K562 (cell line): ENCODE measurements around the gene CISD2. TPM values are rescaled to one million over a fixed set of nuclear protein-coding genes. Genes with fewer than 3 reads are reported as not detected.

Source experiments
- CXXC5 ChIP-seq: fragments of 250-450 bp; sonication (Bioruptor Pico); IDR thresholded peaks from 2 replicates; pipeline ENCODE4 v1.8.0; 2022; ENCODE audit warnings: inconsistent platforms, mild to moderate bottlenecking, moderate library complexity
- E2F4 ChIP-seq: sonication (generic); formaldehyde crosslinking; IDR thresholded peaks from 2 replicates; pipeline ENCODE4 v1.8.0; 2022; ENCODE audit warnings: mild to moderate bottlenecking, low read depth, missing genetic modification reagents
- EP300 ChIP-seq: IDR thresholded peaks from 2 replicates; pipeline ENCODE4 v1.6.1; 2012; ENCODE audit warnings: low read length, improper control_type of control experiment
- ETS2 ChIP-seq: IDR thresholded peaks from 2 replicates; pipeline ENCODE4 v1.6.1; 2016; ENCODE audit warnings: borderline replicate concordance, missing genetic modification characterization, mild to moderate bottlenecking, moderate library complexity, missing compliant biosample characterization; ENCODE audit not compliant: poor library complexity, severe bottlenecking
- HINFP ChIP-seq: fragments of 450-650 bp; conservative IDR thresholded peaks from 2 replicates; pipeline ENCODE4 v1.6.1; 2016; ENCODE audit warnings: missing genetic modification characterization, low read depth, mild to moderate bottlenecking, control low read depth, missing compliant biosample characterization
- HMGN3 ChIP-seq: IDR thresholded peaks from 2 replicates; pipeline ENCODE4 v1.6.1; 2011; ENCODE audit warnings: borderline replicate concordance, low read depth, mild to moderate bottlenecking, mixed read lengths, low read length; ENCODE audit not compliant: insufficient read length; ENCODE audit errors: extremely low read depth
- MAZ ChIP-seq, 2 experiments: fragments of 450-650 bp in 1 of 2; sonication (generic) in 1 of 2; formaldehyde crosslinking; IDR thresholded peaks in 1 of 2; conservative IDR thresholded peaks in 1 of 2; 2 replicates each; pipeline versions ENCODE4 v1.4.0 to v1.5.0; 2020; ENCODE audit warnings: mild to moderate bottlenecking in 1 of 2, missing genetic modification reagents in 1 of 2
- PRDM10 ChIP-seq: fragments of 450-650 bp; IDR thresholded peaks from 2 replicates; pipeline ENCODE4 v1.6.1; 2018; ENCODE audit not compliant: partially characterized antibody
- RBFOX2 ChIP-seq: fragments of 200-400 bp; formaldehyde crosslinking; IDR thresholded peaks from 2 replicates; pipeline ENCODE4 v1.6.1; 2017; ENCODE audit warnings: low read depth, mild to moderate bottlenecking, low read length, moderate library complexity
- SOX6 ChIP-seq: fragments of 450-650 bp; IDR thresholded peaks from 2 replicates; pipeline ENCODE4 v1.6.1; 2014; ENCODE audit warnings: mild to moderate bottlenecking
- TBP ChIP-seq: optimal IDR thresholded peaks from 2 replicates; pipeline ENCODE3; 2011; ENCODE audit warnings: low read depth, low read length, improper control_type of control experiment
- TGIF2 ChIP-seq: sonication (generic); formaldehyde crosslinking; IDR thresholded peaks from 2 replicates; pipeline ENCODE4 v1.8.1; 2022; ENCODE audit warnings: mild to moderate bottlenecking, missing genetic modification reagents, moderate library complexity
- ZFX ChIP-seq: sonication (generic); formaldehyde crosslinking; IDR thresholded peaks from 2 replicates; pipeline ENCODE4 v1.8.0; 2022; ENCODE audit warnings: mild to moderate bottlenecking, missing genetic modification reagents, moderate library complexity
- ZNF146 ChIP-seq: IDR thresholded peaks from one replicate; pipeline ENCODE4 v1.6.1; 2018; ENCODE audit warnings: missing compliant biosample characterization; ENCODE audit not compliant: unreplicated experiment
- ZNF165 ChIP-seq: fragments of 250-450 bp; sonication (Bioruptor Pico); IDR thresholded peaks from 2 replicates; pipeline ENCODE4 v1.4.0; 2020; ENCODE audit warnings: borderline replicate concordance
- ZNF518B ChIP-seq: fragments of 250-450 bp; sonication (Bioruptor Pico); IDR thresholded peaks from 2 replicates; pipeline ENCODE4 v1.5.0; 2021; ENCODE audit warnings: mild to moderate bottlenecking, moderate library complexity
- polyA plus RNA-seq, 8 experiments: library from polyadenylated mRNA; depleted of rRNA in 4 of 8; stranded (reverse) in 5 of 8; unstranded in 3 of 8; fragments of >200 nt; fragmentation: Nextera tagmentation in 2 of 8; fragmentation: Illumina TruSeq in 1 of 8; extraction: Ambion mirVana in 2 of 8; extraction: Trizol in 1 of 8; gene quantifications; 2 replicates each; pipeline versions ENCODE4 v1.2.1 to v1.2.3, GENCODE V29; 2011 to 2014; ENCODE audit warnings: inconsistent platforms in 1 of 8, missing spikeins in 1 of 8
- total RNA-seq, 7 experiments: library from RNA; depleted of rRNA in 6 of 7; stranded (reverse); fragments of >200 nt in 6 of 7; fragmentation: Illumina TruSeq in 2 of 7; extraction: Trizol in 2 of 7; gene quantifications; 2 replicates each; pipeline versions ENCODE4 v1.2.1 to v1.2.3, GENCODE V29; 2011 to 2021; ENCODE audit warnings: low replicate concordance in 1 of 7

Gene CISD2
- total and polyA plus RNA-seq, 9 of the 15 experiments (the other 6 are each of a cell fraction or from before 2014, with no cell fraction given) = 37.8 to 91.4 (median 59.8) TPM

GRCh38 chr4:102868781-102869568 lies at the start of gene CISD2 (continued):
- TF ChIP-seq PRDM10 (peak; percentile 78), HINFP (no peak), ZNF518B (CRISPR knock-in tag) (no peak), ZNF165 (CRISPR knock-in tag) (no peak), ZNF146 (CRISPR knock-in tag) (peak; percentile 31), CXXC5 (CRISPR knock-in tag) (peak; percentile 91), ETS2 (no peak), TGIF2 (CRISPR knock-in tag) (no peak), SOX6 (peak; percentile 18; the same call in 1 of the 2 replicates), EP300 (peak; percentile 27; the same call in 1 of the 2 replicates), E2F4 (CRISPR knock-in tag) (peak; percentile 9; the same call in 1 of the 2 replicates), RBFOX2 (peak; percentile 99), HMGN3 (peak; percentile 77), ZFX (CRISPR knock-in tag) (peak; percentile 85), MAZ (CRISPR knock-in tag; conservative IDR thresholded peaks at IDR 0.05 in 1 of 2, IDR thresholded peaks at IDR 0.05 in 1 of 2) (peak; percentile 93 to 95), TBP (peak; percentile 85)
